Thyroid gland (tissue), 4 donors: ENCODE results near the gene SPRY4. TPM values are rescaled to one million over a fixed set of nuclear protein-coding genes. Genes with fewer than 3 reads are reported as not detected.

ENCODE experiments used
- DNase-seq, 2 donors: peaks; one replicate each; pipeline ENCODE4 v3.0.0-alpha.2; 2019
- H3K27ac ChIP-seq, 3 donors: fragments of 200-600 bp; sonication (generic); 1 replicate in 2 of 3; 2 replicates in 1 of 3; pipeline ENCODE4 v1.5.1; 2016 to 2019; ENCODE audit warnings: mild to moderate bottlenecking in 1 of 3, moderate library complexity in 1 of 3
- H3K27me3 ChIP-seq: fragments of 200-600 bp; sonication (generic); one replicate; pipeline ENCODE4 v1.5.1; 2019
- H3K36me3 ChIP-seq, 2 donors: fragments of 200-600 bp; sonication (generic); one replicate each; pipeline ENCODE4 v1.5.1; 2016 to 2019
- H3K4me1 ChIP-seq, 2 donors: fragments of 200-600 bp; sonication (generic); one replicate each; pipeline ENCODE4 v1.5.1; 2017 to 2019
- H3K4me3 ChIP-seq, 3 donors: fragments of 200-600 bp; sonication (generic); replicated peaks in 1 of 3; 1 replicate in 2 of 3; 2 replicates in 1 of 3; pipeline ENCODE4 v1.5.1; 2016; ENCODE audit warnings: mild to moderate bottlenecking in 1 of 3
- H3K9me3 ChIP-seq: fragments of 200-600 bp; sonication (generic); one replicate; pipeline ENCODE4 v1.5.1; 2017
- POLR2A ChIP-seq, 2 donors: fragments of 450-650 bp; IDR thresholded peaks; one replicate each; pipeline ENCODE4 v1.6.1; 2017; ENCODE audit warnings: antibody characterized with exemption in 2 of 2, mild to moderate bottlenecking in 2 of 2, moderate library complexity in 1 of 2
- WGBS, 2 donors: methylation state at CpG; one replicate each; pipeline ENCODE4 v1.1.5; 2017; 5-methylcytosine and 5-hydroxymethylcytosine counted together
- intact Hi-C: fragments of 100-400 bp; cut with DNase I; formaldehyde crosslinking; loops from one replicate; pipeline ENCODE4 v1.15.1; 2023
- total RNA-seq, 4 donors: library from RNA; depleted of rRNA; stranded (reverse); fragments of >200 nt; gene quantifications; one replicate each; pipeline ENCODE4 v1.2.3, GENCODE V29; 2016
- TF ChIP-seq, protein P1 (sequence below), 6 experiments: fragments of 200-600 bp in 3 of 6; fragments of 450-650 bp in 3 of 6; sonication (generic) in 3 of 6; IDR thresholded peaks; one replicate each; pipeline ENCODE4 v1.5.1; 2016 to 2019; ENCODE audit warnings: antibody characterized with exemption in 6 of 6, mild to moderate bottlenecking in 2 of 6, inconsistent platforms in 1 of 6, moderate library complexity in 1 of 6

Gene SPRY4
- total RNA-seq, 4 donors from 2014 or later, result 11.7 to 32.8 (median 18.6) TPM

- WGBS, 2 donors, result 82% methylated on average over 5 of the region's 5 CpGs
- TF ChIP-seq, protein P1, sequence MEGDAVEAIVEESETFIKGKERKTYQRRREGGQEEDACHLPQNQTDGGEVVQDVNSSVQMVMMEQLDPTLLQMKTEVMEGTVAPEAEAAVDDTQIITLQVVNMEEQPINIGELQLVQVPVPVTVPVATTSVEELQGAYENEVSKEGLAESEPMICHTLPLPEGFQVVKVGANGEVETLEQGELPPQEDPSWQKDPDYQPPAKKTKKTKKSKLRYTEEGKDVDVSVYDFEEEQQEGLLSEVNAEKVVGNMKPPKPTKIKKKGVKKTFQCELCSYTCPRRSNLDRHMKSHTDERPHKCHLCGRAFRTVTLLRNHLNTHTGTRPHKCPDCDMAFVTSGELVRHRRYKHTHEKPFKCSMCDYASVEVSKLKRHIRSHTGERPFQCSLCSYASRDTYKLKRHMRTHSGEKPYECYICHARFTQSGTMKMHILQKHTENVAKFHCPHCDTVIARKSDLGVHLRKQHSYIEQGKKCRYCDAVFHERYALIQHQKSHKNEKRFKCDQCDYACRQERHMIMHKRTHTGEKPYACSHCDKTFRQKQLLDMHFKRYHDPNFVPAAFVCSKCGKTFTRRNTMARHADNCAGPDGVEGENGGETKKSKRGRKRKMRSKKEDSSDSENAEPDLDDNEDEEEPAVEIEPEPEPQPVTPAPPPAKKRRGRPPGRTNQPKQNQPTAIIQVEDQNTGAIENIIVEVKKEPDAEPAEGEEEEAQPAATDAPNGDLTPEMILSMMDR (IDR thresholded peaks at IDR 0.05), result no peak
- no peak for TF ChIP-seq POLR2A (IDR thresholded peaks at IDR 0.05)
- H3K27me3 ChIP-seq, result no peaks in the 10 kb centered on the region
- H3K4me3 ChIP-seq, result no peak overlapping the region
- no peaks in the 10 kb centered on the region for H3K9me3 ChIP-seq
- no peak for DNase-seq
- peaks cover 9 to 17% of the 10 kb centered on the region in 2 donors for H3K36me3 ChIP-seq
- no peak overlapping the region for H3K27ac ChIP-seq
- peaks cover 6 to 34% of the 10 kb centered on the region in 2 donors for H3K4me1 ChIP-seq
- intact Hi-C loops, result no loop called here
Measured at GRCh38 chr5:142312399-142312798, 12.4 kb downstream of the SPRY4 start.

GRCh38 chr5:142311725-142312124 lies 13.1 kb downstream of the SPRY4 start:
- no peak for DNase-seq
- peaks cover 9 to 17% of the 10 kb centered on the region in 2 donors for H3K36me3 ChIP-seq
- TF ChIP-seq, protein P1 (IDR thresholded peaks at IDR 0.05), result no peak
- no peak for TF ChIP-seq POLR2A (IDR thresholded peaks at IDR 0.05)

DNA sequence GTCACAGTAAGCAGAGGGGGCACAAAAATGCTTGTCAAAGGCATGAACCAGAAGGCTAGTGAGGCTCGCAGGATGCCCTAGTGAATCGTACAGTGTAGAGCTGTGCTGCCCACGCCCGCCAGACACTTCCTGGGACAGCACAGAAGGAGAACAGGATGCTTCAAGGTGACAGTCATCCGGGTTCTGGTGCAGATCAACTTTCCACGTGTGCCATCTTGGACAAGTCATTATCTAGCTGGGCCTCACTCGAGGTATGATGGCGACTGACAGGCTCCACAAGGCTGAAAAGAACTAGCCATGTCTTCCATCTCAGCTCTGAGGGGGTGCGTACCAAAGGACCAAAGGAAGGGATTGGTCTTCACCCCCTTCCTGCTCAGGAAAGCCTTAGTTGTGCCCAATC lies 14.0 kb downstream of the SPRY4 start:
- no peak for DNase-seq
- Histone ChIP-seq H3K36me3 (peaks cover 9 to 17% of the 10 kb centered on the region in 2 donors), H3K27me3 (no peaks in the 10 kb centered on the region), H3K27ac (no peak overlapping the region), H3K4me1 (peaks cover 6 to 18% of the 10 kb centered on the region in 2 donors), H3K4me3 (no peak overlapping the region), H3K9me3 (no peaks in the 10 kb centered on the region)
- intact Hi-C loops, result no loop called here
- 77 to 89% methylated on average over 8 to 9 of the region's 9 CpGs for WGBS, 2 donors
- TF ChIP-seq, protein P1 (IDR thresholded peaks at IDR 0.05), result no peak
- TF ChIP-seq POLR2A (IDR thresholded peaks at IDR 0.05), result no peak

More at GRCh38 chr5:142311725-142312124, 13.1 kb downstream of the SPRY4 start:
- 74 to 78% methylated on average over 7 of the region's 7 CpGs for WGBS, 2 donors
- Histone ChIP-seq H3K9me3 (no peaks in the 10 kb centered on the region), H3K27ac (no peak overlapping the region), H3K4me1 (peaks cover 6 to 27% of the 10 kb centered on the region in 2 donors), H3K4me3 (no peak overlapping the region), H3K27me3 (no peaks in the 10 kb centered on the region)
- intact Hi-C loops, result no loop called here

GRCh38 chr5:142309747-142310318 lies 15.0 kb downstream of the SPRY4 start:
- Histone ChIP-seq H3K27ac (no peak overlapping the region), H3K27me3 (no peaks in the 10 kb centered on the region), H3K36me3 (peaks cover 9 to 17% of the 10 kb centered on the region in 2 donors), H3K9me3 (no peaks in the 10 kb centered on the region), H3K4me3 (no peak overlapping the region), H3K4me1 (peaks cover 0 to 10% of the 10 kb centered on the region in 2 donors)
- no peak for DNase-seq
- TF ChIP-seq POLR2A (IDR thresholded peaks at IDR 0.05), result no peak
- TF ChIP-seq, protein P1 (IDR thresholded peaks at IDR 0.05), result no peak
- WGBS, 2 donors, result 74 to 75% methylated on average over 12 of the region's 12 CpGs
- intact Hi-C loops, result no loop called here

GRCh38 chr5:142308358-142308757 lies 16.5 kb downstream of the SPRY4 start:
- Histone ChIP-seq H3K27me3 (no peaks in the 10 kb centered on the region), H3K4me3 (no peak overlapping the region), H3K4me1 (no peaks in the 10 kb centered on the region), H3K9me3 (no peaks in the 10 kb centered on the region), H3K27ac (no peak overlapping the region), H3K36me3 (peaks cover 0 to 6% of the 10 kb centered on the region in 2 donors)
- TF ChIP-seq, protein P1 (IDR thresholded peaks at IDR 0.05), result no peak
- TF ChIP-seq POLR2A (IDR thresholded peaks at IDR 0.05), result no peak
- intact Hi-C loops, result no loop called here
- 73 to 88% methylated on average over 3 of the region's 3 CpGs for WGBS, 2 donors
- no peak for DNase-seq
